Activated T-helper 1 cell treated with anti-CD3 and anti-CD28 coated beads, Interleukin-2, amount 50 U/mL, for 16 hours (primary cell): Measurements from ENCODE around the gene DIS3L2.
"Not testable (repeated sequence)": the region's sequence is repeated elsewhere in the genome, so short reads cannot be mapped to it uniquely, and the experiment has no call there.

Source experiments
- DNase-seq, 2 donors: peaks; one replicate each; pipeline ENCODE4 v3.0.0-alpha.2; 2020; ENCODE audit warnings: low read depth in 1 of 2, low spot score in 1 of 2

DIS3L2 gene

DNA sequence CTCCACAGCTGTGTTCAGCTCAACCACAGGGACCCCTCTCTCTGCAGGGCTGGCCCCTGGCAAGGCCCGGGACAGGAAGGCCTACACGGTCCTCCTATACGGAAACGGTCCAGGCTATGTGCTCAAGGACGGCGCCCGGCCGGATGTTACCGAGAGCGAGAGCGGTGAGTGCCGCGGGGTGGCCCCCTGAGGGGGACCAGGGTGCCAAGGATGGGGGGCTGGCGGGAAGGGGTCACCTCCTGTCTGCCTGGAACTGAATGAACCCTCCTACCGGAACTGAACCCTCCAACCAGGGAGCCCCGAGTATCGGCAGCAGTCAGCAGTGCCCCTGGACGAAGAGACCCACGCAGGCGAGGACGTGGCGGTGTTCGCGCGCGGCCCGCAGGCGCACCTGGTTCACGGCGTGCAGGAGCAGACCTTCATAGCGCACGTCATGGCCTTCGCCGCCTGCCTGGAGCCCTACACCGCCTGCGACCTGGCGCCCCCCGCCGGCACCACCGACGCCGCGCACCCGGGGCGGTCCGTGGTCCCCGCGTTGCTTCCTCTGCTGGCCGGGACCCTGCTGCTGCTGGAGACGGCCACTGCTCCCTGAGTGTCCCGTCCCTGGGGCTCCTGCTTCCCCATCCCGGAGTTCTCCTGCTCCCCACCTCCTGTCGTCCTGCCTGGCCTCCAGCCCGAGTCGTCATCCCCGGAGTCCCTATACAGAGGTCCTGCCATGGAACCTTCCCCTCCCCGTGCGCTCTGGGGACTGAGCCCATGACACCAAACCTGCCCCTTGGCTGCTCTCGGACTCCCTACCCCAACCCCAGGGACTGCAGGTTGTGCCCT, 419.9 kb downstream of the DIS3L2 start:
- DNase-seq: not testable (repeated sequence)

DNA sequence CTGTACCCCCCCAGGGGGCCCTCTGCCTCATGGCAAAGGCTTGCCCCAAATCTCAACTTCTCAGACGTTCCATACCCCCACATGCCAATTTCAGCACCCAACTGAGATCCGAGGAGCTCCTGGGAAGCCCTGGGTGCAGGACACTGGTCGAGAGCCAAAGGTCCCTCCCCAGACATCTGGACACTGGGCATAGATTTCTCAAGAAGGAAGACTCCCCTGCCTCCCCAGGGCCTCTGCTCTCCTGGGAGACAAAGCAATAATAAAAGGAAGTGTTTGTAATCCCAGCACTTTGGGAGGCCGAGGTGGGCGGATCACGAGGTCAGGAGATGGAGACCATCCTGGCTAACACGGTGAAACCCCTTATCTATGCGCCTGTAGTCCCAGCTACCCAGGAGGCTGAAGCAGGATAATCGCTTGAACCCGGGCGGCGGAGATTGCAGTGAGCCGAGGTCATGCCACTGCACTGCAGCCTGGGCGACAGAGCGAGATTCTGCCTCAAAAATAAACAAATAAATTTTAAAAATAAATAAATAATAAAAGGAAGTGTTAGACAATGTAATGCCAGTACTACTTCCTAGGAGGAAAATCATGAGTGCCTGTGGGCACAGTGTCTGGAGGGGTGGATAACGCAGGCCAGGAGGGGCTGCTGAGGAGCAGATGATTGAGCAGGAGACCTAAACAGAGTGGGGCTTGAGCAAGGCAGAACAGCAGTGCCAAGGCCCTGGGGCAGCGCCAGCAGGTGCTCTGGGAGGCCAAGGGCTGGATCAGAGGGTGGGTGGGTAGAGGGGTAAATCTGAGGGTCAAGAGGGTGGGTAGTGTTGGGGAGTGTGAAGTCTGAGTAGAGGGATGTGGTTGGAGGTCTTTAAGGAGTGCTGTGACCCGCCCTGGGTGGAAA, 421.1 kb downstream of the DIS3L2 start:
- no peak for DNase-seq

GRCh38 chr2:232384466-232384865, 423.0 kb downstream of the DIS3L2 start:
- no peak for DNase-seq

DNA sequence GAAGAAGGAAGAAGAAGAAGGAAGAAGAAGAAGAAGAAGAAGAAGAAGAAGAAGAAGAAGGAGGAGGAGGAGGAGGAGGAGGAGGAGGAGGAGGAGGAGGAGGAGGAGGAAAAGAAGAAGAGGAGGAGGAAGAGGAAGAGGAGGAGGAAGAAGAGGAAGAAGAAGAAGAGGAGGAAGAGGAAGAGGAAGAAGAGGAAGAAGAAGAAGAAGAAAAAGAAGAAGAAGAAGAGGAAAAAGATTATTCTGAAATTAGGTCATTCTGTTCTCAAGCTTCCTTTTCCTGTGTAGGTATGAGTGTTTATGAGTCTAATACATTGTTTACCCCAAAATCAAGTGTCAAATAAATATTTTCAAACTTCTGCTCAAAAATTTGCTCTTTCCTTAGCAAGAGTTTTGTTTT, 423.5 kb downstream of the DIS3L2 start:
- DNase-seq: not testable (repeated sequence)

DNA sequence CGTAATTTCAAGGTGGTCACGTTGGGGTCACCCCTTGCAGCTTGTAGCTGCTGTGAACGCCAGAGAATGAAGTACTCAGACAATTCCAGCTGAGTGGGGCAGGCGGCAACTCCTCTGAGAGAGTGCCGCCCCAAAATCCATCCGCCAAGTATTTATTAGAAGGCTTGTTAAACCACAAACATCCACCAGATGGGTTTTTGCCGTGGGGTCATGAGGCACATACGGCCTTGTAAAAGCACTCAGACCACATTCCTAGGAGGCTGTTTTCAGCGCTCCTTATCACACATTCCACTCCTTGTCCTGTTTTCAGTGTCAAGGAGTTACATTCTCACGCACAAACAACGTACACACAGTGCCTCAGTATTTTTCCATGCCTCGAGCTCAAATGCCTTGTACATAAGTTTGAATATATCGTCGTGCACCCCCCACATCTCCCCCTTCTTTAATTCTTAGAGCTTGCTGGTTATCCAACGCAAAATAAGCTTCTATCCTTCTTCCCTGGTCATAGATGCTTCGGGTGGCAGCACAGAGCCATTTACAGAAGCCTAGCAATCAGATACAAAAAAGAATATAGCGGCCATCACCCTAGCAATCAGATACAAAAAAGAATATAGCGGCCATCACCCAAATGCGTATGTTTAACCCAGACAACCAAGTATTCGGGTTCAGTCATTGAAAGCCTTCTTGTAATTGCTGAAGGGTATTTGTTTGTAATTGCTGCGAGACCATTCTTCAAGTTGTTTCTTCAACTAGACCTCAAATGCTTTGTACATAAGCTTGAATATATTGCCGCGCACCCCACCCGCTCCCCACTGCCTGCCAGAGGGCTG, 424.4 kb downstream of the DIS3L2 start:
- DNase-seq: no peak

DNA sequence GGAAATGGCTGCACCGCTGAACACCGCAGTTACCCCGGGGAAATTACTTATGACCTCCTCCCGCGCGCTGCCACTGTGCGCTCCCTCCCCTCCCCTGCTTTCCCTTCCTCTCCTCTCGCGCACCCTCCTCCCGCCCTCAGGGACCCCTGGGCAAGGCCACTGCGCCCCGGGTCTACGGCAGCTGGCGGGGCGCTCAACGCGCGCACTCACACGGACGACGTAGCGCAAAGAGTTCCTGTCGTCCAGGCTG, 424.9 kb downstream of the DIS3L2 start:
- DNase-seq: no peak
